Activated CD4-positive, alpha-beta T cell treated with anti-CD3 and anti-CD28 coated beads for 1 hour (primary cell): Measurements from ENCODE around the gene ATMIN.

Source experiments
- DNase-seq: peaks from one replicate; pipeline ENCODE4 v3.0.0-alpha.2; 2020

The ATMIN gene, protein sequence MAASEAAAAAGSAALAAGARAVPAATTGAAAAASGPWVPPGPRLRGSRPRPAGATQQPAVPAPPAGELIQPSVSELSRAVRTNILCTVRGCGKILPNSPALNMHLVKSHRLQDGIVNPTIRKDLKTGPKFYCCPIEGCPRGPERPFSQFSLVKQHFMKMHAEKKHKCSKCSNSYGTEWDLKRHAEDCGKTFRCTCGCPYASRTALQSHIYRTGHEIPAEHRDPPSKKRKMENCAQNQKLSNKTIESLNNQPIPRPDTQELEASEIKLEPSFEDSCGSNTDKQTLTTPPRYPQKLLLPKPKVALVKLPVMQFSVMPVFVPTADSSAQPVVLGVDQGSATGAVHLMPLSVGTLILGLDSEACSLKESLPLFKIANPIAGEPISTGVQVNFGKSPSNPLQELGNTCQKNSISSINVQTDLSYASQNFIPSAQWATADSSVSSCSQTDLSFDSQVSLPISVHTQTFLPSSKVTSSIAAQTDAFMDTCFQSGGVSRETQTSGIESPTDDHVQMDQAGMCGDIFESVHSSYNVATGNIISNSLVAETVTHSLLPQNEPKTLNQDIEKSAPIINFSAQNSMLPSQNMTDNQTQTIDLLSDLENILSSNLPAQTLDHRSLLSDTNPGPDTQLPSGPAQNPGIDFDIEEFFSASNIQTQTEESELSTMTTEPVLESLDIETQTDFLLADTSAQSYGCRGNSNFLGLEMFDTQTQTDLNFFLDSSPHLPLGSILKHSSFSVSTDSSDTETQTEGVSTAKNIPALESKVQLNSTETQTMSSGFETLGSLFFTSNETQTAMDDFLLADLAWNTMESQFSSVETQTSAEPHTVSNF

DNA sequence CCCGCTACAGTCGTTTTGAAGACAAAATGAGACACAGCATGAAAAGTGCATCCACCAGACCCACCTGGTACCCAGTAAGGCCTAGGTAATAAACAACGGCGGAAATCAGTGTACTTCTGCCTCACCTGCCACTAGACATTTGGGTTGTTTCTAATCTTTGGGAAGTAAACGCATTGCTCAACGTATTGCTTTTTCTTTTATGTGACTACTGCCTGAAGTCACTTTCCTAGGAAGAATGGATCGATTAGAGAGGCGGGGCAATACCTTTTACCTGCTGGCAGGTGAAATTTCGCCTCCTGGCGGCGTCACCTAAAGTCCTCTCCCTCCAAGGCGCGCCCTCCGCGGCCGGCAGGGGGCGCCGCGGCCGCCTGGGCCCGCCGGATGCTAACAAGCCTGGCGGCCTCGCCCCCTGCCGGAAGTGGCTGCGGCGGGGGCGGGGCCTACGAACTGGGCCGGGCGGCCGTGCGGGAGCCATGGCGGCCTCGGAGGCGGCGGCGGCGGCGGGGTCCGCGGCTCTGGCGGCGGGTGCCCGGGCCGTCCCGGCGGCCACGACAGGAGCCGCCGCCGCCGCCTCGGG, at the start of gene ATMIN:
Gene ATMIN (plus strand): TSS at position 445 of the 577 bp plus-strand sequence. CDS start 29 bp downstream, at position 474.
- DNase-seq, result peak; percentile 82

DNA sequence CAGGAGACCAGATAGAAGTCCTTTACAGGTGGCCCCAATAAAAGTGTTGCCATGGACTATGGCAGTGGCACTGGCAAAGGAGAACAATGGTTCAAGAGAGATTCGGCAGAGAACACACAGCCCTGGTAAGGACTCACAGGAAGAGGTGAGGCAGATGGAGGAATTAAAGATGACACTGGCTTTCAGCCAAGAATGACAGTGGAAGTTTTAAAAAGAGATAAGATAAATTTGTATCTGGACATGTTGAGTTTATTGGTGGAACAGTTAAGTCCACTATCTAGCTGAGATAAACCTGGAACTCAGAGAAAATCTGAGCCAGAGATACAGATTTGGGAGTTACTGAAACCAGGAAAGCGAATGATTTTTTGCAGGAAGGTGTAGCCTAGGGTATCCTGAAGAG, 49.1 kb upstream of the ATMIN start:
- no peak for DNase-seq

DNA sequence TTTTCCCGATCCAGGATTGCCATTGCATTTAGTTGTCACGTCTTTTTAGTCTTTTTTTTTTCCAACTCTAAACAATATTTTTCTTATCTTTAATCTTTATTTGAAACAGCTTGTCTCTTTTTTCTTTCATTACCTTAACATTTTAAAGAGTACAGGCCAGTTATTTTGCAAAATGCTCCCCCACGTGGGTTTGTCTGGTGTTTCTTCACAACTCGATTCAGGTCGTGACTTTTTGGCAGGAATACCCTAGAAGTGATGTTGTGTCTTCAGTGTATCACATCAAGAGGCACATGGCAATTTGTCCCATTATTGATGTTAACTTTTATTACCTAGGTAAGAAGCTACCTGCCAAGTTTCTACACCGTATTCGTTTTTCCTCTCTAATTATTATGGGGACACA, 46.9 kb upstream of the ATMIN start:
- DNase-seq, result no peak

DNA sequence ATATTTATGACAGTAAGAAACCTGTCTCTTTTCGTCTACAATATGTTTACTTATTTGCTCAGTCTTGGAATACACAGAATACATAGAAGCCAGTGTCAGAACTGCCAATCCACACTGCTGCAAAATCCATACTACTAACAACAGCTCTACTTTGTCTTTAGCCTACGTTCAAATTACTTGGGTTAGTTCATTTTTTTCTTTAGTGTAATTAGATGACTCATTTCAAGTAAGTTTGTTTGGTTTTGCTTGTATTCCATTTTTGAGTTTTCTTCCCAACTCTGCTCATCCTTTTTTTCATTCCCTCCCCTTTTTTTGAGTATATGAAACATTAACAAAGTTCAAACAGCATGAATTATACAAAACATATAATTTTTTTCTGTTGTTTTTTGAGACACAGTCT, 45.8 kb upstream of the ATMIN start:
- DNase-seq, result no peak

DNA sequence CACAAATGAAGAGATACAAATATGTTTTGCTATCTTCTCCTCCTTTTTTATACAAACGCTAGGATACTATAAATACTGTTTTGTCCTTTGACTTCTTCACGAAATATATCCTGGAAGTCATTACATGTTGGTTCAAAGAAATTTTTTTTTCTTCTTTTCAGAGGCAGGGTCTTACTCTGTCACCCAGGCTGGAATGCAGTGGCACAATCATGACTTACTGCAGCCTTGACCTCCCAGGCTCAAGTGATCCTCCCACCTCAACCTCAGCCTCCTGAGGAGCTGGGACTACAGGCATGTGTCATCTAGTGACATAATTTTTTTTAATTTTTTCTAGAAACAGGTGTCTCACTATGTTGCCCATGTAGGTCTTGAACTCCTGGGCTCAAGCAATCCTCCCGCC, 45.1 kb upstream of the ATMIN start:
- no peak for DNase-seq

DNA sequence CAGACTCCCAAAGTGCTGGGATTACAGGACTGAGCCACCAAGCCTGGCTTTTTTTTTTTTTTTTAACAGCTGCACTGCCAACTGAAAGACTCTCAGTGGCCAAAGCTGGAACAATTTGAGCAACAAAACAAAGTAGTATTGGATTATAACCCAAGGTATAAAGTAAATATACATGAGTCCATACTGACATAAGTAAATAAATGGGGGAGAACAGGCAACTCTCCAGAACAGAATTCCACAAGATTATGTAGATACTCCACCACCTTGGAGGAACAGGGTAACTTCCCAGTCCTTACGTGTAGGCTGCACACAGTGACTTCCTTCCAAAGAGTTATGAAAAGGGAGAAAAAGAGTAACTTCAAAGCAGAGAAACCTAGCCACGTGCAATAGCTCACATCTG, 44.7 kb upstream of the ATMIN start:
- DNase-seq, result no peak

DNA sequence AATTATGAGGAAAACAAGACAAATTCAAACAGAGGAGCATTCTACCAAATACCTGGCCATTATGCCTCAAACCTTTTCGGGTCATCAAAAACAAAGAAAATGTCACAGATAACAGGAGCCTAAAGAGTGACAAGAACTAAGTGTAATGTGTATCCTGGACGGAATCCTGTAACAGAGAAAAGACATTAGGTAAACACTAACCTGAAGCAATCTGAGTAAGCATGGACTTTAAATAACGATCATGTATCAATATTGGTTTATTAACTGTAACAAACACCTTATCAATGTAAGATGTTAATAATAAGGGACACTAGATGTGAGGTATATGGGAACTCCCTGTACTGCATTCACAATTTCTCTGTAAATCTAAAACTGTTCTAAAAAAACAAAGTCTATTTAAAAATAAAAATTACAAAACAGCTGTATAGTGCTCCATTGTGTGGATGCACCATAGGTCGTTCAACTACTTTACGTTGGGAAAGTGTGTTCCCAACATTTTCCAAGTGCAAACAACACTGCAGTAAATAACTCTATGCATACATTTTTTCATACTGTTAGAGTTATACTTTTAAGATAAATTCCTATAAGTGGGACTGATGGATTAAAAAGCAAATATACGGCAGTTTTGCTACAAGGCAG, 43.7 kb upstream of the ATMIN start:
- no peak for DNase-seq

DNA sequence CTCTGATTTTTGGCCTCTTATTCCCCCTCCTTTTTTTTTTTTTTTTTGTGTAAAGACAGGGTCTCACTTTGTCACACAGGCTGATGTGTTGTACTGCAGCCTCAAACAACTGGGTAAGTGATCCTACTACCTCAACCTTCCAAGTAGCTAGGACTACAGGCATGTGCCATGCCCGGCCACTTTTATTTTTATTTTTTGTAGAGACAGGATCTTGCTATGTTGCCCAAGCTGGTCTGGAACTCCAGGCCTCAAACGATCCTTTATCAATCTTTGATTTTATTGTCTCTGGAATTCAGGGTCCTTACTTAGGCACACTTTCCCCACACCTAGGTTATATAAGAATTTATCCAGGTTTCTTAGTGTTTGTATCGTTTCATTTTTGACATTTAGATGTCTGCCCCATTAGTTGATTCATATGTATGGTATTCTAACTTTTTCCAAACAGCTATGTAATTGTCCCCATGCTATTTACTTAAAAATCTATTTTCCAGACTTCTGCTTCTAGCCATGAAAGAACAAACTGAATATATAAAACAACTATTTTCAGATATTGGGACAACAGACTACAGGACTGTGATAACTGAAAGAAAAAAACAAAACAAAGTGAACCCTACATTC, 42.9 kb upstream of the ATMIN start:
- no peak for DNase-seq

DNA sequence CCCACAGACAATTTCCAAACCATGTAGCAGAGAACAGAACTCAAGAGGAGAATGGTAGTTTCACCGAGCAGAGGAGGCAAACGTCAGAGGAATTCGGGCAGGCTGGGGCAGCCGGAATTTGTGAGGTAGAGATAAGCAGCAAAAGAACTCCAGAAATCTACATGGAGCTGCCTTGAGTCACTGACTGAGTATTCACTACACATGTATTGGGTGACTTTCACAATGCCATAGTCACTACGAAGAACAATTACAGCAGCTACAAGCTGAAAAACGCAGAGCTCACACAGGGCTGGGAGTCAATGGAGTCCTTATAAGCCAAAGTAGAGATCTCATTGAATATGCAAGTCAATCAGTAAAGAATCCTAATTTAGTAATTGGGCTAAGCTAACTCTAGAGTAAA, 42.3 kb upstream of the ATMIN start:
- no peak for DNase-seq

DNA sequence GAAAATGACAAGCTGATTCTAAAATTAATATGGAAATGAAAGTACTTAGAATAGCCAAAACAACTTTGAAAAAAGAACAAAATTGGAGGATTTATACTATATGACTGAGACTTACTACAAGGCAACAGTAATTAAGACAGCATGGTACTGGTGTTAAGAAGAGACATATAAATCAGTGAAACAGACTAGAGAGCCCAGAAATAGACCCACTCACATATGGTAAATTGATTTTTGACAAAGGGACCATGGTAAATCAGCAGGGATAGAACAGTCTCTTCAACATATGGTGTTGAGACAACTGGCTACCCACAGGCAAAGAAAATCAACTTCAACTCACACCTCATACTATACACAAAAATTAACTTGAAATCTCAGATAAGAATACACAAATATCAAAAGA, 41.8 kb upstream of the ATMIN start:
- no peak for DNase-seq

DNA sequence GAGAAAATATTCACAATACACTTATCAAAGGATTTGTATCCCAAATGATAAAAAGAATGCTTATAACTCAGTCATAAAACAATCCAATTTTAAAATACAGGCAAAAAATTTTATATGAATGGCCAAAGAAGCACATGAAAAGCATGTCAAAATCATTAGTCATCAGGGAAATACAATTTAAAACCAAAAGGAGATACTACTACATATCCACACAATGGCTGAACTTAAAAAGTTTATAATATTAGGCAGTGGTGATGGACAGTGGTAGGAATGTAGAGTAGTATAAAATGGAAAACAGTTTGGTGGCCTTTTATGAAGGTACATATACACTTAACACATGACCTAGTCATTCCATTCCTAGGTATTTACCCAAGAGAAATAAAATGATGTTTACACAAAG, 41.2 kb upstream of the ATMIN start:
- no peak for DNase-seq

DNA sequence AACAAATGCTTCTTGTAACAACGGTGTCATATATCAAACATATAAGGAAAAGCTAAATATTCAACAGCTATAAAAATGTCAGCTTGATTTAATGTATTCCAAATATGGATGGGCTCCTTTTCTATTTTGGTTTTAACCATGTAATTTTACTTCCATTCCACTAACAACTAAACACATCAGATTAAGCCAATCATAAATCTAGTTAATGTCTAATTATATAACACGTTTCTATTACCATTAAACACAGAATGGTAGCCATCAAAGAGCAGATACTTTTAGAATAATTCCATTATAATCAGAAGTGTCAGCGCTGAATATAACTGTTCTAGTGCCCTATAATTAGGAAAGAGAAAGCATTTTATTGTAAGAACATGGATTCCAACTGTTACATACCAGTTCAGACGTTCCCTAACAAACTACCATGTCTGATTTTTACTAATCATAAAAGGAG, 38.9 kb upstream of the ATMIN start:
- DNase-seq, result no peak

DNA sequence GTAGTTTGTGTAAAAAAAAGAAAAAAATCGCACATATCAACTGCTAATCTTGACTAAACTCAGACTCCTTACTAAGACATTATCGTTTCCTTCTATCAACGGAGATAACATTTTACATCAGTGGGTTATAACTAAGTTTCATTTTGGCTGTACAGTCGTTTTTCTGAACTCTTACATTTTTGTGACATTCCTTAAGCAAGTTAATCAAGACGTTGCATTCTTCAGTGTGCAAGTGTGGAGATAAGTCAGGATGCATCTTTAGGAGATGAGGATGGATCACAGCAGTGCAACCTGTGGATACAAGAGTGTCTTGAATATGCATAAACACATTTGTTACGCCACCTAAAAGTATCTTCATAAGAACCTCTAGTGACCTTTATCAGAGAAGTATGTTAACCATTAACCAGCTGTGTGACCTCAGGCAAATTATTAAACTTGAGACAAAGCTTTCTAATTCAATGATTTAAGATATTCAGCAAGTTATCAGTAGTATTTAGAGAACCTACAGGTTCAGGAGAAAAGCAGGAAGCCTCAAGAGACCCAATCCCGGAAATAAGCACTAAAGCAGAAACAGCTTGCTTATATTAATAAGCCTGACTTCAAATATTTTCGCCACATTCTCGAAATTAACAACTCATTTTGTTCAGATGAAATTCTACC, 38.4 kb upstream of the ATMIN start:
- no peak for DNase-seq

DNA sequence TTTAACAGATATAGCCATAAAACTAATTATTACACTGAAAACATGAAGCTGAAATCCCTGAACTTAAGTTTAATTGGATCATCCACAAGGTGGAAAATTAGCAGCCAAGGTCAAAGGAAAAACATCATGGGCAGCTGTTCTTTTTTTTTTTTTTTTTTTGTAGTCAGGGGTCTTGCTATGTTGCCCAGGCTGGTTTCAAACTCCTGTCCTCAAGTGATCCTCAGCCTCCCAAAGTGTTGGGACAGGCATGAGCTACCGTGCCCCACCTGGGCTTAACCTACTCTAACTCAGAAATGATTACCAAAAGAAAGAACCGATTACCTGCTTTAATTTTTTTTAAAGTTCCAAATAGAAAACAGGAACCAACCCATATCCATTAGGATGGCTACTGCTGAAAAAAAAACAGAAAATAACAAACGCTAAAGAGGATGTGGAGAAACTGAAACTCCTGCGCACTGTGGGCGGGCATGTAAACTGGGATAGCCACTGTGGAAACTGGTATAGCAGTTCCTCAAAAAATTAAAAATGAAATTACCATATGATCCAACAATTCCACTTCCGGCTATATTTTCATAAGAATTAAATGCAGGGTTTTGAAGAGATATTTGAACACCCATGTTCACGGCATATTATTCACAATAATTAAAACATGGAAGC, 37.5 kb upstream of the ATMIN start:
- no peak for DNase-seq

DNA sequence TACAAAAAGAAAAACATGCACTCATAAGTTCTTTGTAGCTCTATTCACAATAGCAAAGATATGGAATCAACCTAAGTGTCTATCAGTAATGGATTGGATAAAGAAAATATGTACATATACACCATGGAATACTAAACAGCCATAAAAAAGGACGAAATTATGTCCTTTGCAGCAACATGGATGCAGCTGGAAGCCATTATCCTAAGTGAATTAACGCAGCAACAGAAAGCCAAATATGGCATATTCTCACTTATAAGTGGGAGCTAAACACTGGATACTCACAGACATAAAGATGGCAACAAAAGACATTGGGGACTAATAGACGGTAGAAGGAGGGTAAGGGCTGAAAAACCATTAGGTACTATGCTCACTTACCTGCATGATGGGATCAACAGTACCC, 34.8 kb upstream of the ATMIN start:
- no peak for DNase-seq

DNA sequence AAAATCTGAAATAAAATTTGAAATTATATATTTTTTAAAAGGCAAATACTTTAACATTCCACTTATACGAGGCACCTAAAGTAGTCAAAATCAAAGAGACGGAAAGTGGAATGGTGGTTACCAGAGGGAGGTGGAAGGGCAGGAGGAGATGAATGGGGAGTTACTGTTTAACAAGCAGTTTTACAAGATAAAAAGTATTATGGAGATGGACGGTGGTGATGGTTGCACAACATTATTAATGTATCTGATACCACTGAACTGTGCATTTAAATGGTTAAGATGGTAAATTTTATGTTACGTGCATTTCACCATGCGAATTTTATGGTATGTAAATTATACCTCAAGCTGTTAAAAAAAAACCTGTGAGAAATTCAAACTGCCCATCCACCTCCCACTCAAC, 34.3 kb upstream of the ATMIN start:
- no peak for DNase-seq

DNA sequence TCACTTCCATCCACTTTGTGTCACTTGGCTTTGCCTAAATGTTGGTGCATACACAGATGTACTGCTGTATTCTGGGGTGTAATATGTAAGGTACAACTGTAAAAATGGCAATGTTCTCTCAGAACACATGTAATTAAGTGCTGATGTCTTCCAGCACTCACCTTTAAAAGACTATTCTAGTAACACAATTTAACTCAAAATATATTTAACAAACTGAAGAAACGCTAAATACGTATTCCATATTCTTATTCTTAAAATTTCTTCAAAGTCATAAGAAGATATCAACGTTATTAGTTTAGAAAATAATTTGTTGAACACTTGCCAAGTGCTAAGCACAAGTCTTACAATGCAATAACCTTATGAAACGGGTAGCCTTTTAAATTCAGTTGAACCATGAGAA, 32.6 kb upstream of the ATMIN start:
- no peak for DNase-seq

DNA sequence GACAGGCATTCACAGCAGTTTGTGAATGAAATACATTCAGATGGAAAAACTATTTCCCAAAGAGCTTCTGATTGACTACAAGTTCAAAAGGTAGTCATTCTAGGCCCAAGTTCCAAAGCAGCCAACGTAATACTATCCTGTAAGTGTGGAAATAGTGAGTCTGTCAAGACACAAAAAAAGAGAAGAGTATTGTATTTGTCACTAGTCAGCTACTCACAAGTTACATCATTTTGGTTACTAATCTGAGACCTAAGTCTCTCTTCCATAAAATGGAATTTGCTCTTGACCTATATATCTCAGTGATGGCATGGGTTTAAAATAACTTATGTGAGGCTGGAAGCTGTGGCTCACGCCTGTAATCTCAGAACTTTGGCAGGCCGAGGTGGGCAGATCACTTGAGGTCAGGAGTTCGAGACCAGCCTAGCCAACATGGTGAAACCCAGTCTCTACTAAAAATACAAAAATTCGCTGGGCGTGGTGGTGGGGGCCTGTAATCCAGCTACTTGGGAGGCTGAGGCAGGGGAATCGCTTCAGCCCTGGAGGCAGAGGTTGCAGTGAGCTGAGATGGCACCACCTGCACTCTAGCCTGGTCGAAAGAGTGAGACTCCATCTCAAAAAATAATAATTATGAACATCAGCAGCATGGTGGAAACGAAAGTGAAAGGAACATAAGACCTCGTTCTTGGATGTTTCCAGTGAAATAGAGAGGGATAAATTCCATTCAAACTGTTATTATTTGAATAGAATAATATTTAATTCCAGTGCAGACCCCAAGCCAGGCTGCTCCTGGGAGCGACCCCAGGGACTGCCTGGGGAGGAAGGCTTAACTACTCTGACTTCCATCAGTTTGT, 31.8 kb upstream of the ATMIN start:
- no peak for DNase-seq

DNA sequence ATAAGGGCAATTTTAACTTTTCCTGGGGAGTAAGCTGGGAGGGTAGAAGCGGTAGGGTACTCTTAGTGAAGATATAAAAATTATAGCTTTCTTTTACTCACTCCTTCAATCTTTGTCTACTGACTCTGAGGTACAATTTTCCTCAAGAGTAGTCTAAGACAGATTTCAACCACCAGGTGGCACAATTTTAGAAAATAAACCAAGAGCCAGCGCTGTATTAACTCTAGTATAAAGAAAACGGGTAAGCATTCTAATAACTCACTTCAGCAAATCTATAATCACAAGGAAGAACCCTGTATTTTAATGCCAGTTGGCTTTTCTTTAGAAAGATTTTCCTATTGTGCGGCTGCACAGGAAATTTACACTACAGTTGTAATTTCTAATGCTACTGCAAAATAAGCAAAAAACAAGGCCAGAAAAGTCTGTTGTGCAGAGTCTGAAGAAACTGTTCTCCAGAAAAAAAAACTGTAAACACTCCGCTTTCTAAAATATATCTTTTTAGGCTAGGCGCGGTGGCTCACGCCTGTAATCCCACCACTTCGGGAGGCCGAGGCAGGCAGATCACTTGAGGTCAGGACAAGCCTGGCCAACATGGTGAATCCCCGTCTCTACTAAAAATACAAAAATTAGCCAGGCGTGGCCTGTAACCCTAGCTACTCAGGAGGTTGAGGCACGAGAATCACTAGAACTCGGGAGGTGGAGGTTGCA, 30.8 kb upstream of the ATMIN start:
- DNase-seq, result no peak

DNA sequence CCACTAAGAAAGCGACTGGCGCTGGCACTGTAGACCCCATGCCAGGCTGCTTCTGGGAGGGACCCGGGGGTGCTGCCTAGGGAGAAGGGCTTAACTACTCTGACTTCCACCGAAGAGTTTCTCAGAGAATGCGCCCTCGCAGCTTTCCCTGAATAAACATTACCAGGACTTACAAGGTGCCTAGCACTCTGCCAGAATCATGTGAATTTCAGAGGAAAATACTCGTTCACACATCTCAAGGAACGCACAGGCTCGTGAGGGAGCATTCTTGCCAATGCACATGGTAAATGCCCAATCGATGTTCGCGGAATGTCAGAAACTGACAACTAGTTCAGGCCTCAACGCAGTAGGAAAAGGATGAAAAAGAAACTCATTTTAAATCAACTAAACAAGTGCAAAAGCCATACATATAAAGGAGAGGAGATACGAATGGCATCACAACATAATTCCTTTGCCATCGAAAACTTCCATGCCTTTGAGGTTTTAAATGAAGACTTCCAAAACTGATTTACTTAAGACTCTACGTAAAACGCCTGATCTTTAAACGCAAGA, 30.0 kb upstream of the ATMIN start:
- no peak for DNase-seq
